ENCODE results near the gene PTPRF.
"Not testable (repeated sequence)": the region's sequence is repeated elsewhere in the genome, so short reads cannot be mapped to it uniquely, and the experiment has no call there.

PTPRF gene

GRCh38 chr1:43639976-43640794, 109.5 kb downstream of the PTPRF start:
- DNase-seq: no peak

GRCh38 chr1:43644558-43644957, 113.9 kb downstream of the PTPRF start:
- no peak for DNase-seq

DNA sequence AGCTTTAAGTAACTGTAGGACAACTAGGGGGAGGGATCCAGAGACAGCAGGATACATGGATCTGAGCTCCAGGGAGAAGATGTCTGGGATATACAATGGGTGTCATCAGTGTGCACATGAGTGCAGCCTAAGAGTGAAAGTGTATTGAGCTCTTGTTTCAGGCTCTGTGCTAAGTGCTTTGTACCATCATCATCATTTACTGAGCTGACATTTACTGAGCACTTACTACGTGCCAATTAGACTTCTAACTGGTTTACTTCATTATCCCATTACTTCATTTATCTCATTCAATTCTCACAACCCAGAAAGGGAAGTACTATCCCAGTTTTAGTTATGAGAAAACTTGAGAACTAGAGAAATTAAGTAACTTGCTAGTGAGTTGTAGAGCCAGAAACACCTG, 114.8 kb downstream of the PTPRF start:
- no peak for DNase-seq

DNA sequence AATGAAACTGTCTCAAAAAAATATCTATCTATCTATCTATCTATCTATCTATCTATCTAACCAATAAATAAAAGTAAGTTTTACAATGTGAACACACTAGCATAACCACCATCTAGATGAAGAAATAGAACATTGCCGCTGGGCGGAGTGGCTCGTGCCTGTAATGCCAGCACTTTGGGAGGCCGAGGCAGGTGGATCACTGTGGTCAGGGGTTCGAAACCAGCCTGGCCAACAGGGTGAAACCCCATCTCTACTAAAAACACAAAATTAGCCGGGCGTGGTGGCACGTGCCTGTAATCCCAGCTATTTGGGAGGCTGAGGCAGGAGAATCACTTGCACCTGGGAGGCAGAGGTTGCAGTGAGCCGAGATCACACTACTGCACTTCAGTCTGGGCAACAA, 116.6 kb downstream of the PTPRF start:
- DNase-seq: not testable (repeated sequence)

- no peak for DNase-seq
Measured at GRCh38 chr1:43648221-43648847, 117.7 kb downstream of the PTPRF start.

DNA sequence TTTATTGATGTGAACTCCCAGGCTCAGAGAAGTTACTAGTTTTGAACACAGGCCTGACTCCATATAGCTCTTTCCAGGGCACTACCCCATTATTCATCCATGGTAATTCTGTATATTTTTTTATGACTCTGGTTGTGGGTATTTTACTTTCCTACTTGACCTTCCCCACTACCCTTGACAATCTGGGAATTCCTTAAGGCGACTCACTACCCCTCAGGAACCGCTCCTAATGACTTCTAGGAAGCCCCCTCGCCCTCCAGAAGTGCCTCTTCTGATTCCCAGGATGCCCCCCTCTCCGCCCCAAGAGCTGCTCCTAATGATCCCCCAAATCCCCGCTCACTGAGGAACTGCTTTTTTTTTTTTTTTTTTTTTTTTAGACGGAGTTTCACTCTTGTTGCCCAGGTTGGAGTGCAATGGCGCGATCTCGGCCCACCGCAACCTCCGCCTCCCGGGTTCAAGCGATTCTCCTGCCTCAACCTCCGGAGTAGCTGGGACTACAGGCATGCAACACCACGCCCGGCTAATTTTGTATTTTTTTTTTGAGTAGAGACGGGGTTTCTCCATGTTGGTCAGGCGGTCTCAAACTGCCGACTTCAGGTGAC, 118.3 kb downstream of the PTPRF start:
- DNase-seq: no peak

DNA sequence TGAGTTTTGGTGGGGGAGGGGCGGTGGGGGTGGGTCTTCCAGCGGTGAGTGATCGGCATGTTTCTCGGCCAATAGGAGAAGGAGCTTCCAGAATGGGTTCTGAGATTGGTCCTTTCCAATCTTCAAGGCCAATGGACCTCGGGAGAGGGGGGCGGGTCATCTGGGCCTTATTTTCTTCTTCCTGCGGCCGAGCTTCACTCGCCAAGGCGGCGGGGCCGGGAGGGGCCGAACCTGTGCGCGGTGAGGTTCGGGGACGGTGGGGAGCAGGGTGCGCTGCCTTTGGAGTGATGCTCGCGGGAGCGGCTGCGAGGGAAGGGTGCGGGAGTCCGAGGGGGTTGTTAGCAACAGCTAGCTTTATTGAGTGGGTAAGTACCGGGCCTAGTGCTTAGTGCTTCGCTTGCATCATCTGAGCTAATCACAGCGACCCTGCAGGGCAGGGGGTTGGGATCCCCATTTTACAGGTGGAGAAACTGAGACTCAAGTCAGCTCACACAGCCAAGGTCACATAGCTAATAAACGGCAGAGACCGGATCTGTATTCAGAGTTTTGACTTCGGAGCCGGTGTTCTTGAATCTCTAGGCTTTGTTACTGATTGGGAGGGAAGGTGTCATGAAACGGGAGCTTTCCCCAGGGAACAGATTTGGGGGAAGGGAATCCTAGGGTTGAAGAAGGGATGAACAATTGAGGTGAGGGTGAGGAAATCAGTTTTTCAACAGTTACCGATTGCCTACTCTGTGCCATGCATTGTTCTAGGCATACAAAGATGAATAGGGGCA, 119.8 kb downstream of the PTPRF start:
- peak; percentile 96 for DNase-seq

DNA sequence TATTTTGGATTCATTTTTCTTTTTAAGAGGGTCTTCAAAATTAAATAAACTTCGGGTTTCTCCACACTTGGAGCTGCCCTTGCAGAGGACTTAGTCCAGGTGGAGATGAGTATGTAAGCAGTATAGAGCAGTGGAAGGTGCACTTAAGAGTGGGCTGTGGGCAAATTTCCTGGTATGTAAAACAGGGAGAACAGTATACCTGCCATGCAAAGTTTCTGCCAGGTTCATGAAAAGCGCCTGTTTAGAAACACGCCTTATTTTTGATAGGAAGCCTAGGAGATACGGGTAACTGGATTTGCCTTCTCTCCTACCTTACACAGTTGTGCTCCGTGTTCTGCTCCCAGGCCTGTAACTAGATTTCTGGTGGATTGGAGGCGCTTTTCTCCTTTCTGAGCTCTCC, 120.5 kb downstream of the PTPRF start:
- no peak for DNase-seq

DNA sequence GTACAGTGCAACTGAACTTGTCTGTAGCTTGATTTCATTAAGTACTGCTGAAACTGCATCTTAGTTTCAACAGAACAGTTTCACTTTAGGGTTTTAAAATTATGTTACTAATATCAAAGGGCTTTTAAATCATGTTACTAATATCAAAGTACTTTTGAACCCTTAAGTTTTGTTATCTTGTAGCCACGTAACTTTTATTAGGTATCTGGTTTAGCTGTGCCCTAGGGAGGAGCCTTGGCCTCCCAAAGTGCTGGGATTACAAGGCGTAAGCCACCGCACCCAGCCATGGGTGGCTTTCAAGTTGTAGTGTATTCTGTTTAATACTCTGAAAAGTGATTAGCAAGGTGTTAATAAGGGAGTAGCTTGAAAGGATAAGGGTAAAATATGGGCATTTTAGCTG, 121.2 kb downstream of the PTPRF start:
- no peak for DNase-seq

DNA sequence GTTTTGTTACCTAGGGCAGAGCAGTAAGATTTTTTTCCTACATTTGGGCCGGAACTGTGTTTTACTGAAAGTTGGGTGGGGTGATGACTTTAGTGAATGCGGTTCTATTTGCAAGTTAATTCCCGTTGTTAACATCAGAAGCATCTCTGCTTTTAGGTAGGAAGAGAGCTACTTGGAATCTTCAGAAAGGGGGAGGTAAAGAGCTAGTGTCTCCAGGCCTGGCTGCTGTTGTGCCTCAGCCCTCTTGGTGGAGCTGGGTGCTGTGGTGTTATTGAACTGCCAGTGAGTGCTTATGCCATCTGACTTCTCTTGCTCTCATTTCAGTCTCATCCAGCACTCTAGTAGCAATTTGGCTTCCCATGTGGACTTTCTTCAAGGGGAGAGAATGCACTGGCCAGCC, 122.7 kb downstream of the PTPRF start:
- DNase-seq: no peak

DNA sequence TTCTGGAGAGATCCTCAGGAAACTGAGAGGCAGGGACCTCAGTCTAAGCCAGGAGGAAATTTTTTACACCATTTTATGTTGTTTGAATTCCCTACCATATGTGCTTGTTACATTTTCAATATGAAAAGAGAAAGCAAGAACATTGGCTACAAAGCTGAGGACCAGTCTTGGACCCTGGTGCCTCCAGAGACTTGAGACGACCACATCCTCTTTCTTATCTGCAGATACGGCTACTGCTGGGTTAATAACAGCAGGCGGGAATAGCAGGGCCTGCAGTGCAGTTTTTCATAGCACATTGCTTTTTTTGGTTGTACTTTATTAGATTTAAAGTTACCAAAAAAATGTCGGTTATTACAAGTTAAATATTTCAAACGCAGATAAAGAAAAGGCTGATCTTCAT, 123.2 kb downstream of the PTPRF start:
- no peak for DNase-seq

DNA sequence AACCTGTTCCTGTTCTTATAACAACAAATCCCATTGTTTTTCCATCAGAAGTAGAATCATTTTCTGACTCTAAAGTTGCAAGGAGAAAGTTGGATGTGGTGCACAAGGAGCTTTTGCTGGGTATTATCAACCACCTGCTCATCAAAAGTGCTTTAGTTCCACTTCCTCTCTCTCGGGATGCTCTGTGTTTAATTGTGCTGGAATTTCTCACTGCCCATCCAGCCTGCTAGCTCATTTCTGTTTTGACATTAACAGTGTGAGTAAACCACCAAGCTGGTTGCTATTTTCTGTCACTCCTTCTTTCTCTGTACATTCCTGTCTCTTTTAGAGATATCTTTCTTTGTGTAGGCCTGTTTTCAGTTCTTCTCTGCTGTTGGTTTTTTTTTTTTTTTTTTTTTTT, 125.3 kb downstream of the PTPRF start:
- no peak for DNase-seq

DNA sequence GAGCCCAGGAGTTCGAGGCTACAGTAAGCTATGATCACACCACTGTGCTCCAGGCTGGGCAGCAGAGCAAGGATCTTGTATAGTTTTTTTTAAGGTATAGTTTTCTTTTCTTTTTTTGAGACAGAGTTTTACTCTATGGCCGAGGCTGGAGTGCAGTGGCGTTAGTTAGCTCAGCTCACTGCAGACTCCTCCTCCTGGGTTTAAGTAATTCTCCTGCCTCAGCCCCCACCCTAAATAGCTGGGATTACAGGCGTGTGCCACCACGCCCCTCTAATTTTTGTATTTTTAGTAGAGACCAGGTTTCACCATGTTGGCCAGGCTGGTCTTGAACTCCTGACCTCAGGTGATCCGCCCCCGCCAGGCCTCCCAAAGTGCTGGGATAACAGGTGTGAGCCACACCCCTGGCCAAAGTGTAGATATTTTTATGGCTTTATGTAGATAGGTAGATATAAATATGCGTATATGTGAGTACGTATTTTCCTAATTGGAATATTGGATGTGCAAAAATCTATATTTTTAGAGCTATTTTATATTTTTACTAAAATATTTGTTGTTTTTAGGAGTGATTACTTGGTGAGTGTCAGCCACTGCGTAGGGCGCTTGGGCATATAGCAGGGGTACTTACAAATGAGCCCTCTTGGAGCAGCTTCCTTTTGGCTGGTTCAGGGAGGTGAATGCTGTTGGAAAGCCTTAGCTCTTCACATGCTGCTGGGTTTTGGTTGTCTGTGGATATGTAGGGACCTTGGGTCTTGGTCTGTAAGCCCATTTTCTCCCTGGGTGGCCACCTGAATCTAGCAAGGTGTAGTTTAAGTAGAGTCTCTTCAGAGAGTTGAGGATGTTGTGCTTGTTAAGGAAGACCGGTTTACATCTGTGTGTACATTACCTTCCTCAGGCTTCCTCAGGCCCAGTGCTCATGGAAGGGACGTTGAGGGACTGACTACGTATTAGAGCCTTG, 128.8 kb downstream of the PTPRF start:
- DNase-seq: no peak

GRCh38 chr1:43660355-43660754, 129.7 kb downstream of the PTPRF start:
- DNase-seq: no peak

DNA sequence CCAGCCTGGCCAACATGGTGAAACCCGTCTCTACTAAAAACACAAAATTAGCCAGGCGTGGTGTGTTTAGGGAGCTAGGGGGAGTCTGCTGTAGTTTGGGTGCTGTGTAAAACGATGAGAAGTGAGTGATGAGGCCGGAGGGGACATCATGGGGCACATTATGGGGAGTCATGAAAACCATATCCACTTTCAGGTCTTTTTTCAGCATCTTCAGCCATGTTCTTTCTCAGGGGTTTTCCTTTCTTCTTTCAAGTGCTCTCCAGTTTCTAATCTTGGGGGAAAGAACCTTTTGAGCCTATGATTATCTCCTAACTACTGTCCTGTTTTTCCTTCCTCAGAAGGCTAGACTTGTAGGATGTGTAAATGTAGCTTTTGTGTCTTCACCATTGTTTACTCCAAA, 133.7 kb downstream of the PTPRF start:
- DNase-seq: no peak

- no peak for DNase-seq
Measured at GRCh38 chr1:43666608-43667007, 135.9 kb downstream of the PTPRF start.

- DNase-seq: no peak
Measured at GRCh38 chr1:43668956-43669355, 138.3 kb downstream of the PTPRF start.

DNA sequence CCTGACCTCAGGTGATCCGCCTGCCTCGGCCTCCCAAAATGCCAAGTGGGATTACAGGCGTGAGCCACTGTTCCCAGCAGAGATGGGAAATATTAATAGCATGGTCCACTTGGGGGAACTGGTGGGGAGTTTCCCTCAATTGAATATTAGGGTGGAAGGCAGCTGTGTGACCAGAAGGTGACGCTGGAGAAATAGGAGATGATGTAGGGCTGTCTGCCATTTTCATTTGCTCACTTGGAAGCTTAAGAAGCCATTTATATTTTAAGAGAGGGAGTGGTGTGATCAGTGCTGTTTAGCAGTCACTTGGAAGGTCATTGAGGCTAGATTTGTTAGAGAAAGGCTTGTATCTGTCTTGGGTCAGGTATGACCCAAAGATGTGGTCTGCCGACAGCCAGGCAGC, 139.2 kb downstream of the PTPRF start:
- no peak for DNase-seq

DNA sequence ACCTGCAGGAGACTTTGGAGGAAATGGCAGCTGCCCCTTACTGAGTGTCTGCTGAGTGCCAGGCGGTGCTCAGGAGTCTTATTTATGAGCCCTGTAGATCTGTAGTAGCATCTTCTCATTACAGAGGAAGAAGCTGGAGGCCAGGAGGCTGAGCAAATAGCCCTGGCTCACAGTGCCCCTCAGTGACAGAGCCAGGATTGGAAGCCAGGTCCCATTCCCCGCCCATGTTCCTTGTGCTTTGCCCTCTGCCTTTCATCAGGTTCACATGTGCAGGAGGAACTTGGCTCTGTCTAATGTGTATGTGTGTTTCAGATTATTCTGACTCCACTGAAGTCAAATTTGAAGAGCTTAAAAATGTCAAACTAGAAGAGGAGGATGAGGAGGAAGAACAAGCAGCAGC, 140.5 kb downstream of the PTPRF start:
- no peak for DNase-seq

DNA sequence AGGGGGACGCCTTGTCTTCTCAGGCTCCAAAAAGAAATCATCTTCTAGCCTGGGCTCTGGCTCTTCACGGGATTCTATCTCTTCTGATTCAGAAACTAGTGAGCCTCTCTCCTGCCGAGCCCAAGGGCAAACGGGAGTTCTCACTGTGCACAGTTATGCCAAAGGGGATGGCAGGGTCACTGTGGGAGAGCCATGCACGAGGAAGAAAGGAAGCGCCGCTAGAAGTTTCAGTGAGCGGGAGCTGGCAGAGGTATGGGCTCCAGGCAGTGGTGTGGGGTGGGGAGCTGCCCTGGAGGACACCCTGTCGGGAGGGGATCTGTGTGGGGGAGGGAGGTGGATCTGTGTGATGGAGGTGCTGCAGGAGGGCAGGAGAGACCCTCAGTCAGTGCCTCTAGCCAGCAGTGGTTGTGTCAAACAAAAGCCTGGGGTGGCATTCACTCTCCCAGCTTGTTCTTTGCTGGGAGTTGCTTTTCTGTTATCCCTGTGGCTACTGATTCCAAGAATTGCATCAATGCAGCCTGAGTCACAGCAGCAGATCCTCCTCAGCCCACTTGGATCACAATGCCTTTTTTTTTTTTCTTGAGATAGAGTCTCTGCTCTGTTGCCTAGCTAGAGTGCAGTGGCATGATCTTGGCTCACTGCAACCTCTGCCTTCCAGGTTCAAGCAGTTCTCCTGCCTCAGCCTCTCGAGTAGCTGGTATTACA, 141.1 kb downstream of the PTPRF start:
- no peak for DNase-seq

GRCh38 chr1:43673261-43673660, 142.6 kb downstream of the PTPRF start:
- DNase-seq: no peak
